ENCODE data around the gene PWP2. TPM values are rescaled to one million over a fixed set of nuclear protein-coding genes. Genes with fewer than 3 reads are reported as not detected.

The PWP2 gene
- total RNA-seq, 4 donors from 2014 or later = 5.4 to 18.3 (median 6.6) TPM

GRCh38 chr21:44074315-44074958 lies 32.8 kb upstream of the PWP2 start:
- no peak for TF ChIP-seq CTCF (IDR thresholded peaks at IDR 0.05)
- no peak for TF ChIP-seq POLR2A (IDR thresholded peaks at IDR 0.05)
- Histone ChIP-seq H3K27me3 (no peaks in the 10 kb centered on the region), H3K9me3 (no peaks in the 10 kb centered on the region), H3K27ac (no peak overlapping the region), H3K4me1 (no peaks in the 10 kb centered on the region), H3K36me3 (peaks cover 7 to 100% (median 30%) of the 10 kb centered on the region in 3 donors), H3K4me3 (no peak overlapping the region)
- intact Hi-C loops (cut with DNase I) = no loop called here
- WGBS, 2 donors = 96 to 100% methylated on average over 3 to 5 of the region's 11 CpGs
- no peak for DNase-seq

- intact Hi-C loops (cut with DNase I) = no loop called here
- H3K4me1 ChIP-seq = no peaks in the 10 kb centered on the region
- 79 to 81% methylated on average over 5 of the region's 5 CpGs for WGBS, 2 donors
- no peaks in the 10 kb centered on the region for H3K9me3 ChIP-seq
- no peak overlapping the region for H3K4me3 ChIP-seq
- TF ChIP-seq POLR2A (IDR thresholded peaks at IDR 0.05) = no peak
- TF ChIP-seq CTCF (IDR thresholded peaks at IDR 0.05) = no peak
- no peaks in the 10 kb centered on the region for H3K27me3 ChIP-seq
- peaks cover 7 to 100% (median 33%) of the 10 kb centered on the region in 3 donors for H3K36me3 ChIP-seq
- no peak overlapping the region for H3K27ac ChIP-seq
- no peak for DNase-seq
Observed at GRCh38 chr21:44076316-44076715, 30.9 kb upstream of the PWP2 start.

DNA sequence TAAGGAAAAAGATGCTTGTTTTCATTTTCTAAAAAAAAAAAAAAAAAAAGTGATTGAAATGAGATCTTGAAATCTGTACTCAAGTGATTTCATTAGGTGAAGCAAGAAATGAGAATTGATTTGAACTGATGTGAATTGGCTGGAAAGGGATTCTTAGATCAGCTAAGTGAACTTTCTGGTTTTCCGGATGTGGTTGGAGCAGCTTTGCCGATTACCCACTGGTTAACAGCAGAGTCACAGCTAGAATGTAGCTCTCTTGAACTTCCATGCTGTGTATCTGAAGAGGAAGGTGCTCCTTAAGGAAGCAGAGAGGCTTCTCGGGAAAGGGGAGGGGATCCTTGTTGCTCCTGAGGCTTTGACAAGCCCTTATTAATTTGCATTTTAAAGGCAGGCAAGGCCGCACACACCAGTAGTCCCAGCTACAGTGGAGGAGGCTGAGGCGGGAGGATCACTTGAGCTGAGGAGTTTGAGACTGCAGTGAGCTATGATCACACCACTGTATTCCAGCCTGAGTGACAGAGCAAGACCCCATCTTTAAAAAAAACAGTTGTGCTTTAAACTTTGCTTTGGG lies 28.7 kb upstream of the PWP2 start:
- H3K36me3 ChIP-seq = peaks cover 0 to 100% (median 50%) of the 10 kb centered on the region in 3 donors
- peaks cover 0 to 12% (median 6%) of the 10 kb centered on the region in 3 donors for H3K4me1 ChIP-seq

DNA sequence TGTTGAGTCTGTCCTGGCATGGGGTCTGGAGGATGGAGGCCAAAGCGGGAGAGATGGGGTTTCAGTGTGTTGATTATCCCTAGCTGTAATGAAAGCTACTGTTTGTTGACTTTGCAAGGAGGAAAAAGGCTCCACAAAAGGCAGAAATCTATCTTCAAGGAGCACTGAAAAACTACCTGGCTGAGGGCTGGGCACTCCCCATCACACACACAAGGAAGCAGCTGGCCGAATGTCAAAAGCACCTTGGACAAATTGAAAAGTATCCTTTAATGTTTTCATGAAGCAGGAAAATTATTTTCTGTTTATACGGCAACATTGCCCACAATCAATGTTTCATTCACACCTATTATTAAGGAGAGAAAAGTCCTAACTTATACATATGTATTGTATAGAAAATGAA lies 27.8 kb upstream of the PWP2 start:
- no peak for DNase-seq
- H3K27me3 ChIP-seq = no peaks in the 10 kb centered on the region
- WGBS, 2 donors = 92 to 94% methylated on average over 3 of the region's 3 CpGs
- no peak overlapping the region for H3K27ac ChIP-seq
- H3K36me3 ChIP-seq = peaks cover 0 to 100% (median 45%) of the 10 kb centered on the region in 3 donors
- intact Hi-C loops (cut with DNase I) = no loop called here
- peaks cover 0 to 22% (median 12%) of the 10 kb centered on the region in 3 donors for H3K4me1 ChIP-seq
- TF ChIP-seq CTCF (IDR thresholded peaks at IDR 0.05) (no peak), POLR2A (IDR thresholded peaks at IDR 0.05) (no peak)
- H3K4me3 ChIP-seq = no peak overlapping the region
- no peaks in the 10 kb centered on the region for H3K9me3 ChIP-seq

More for the DNA sequence above, 28.7 kb upstream of the PWP2 start:
- Histone ChIP-seq H3K9me3 (no peaks in the 10 kb centered on the region), H3K27me3 (no peaks in the 10 kb centered on the region), H3K4me3 (no peak overlapping the region), H3K27ac (no peak overlapping the region)
- no peak for DNase-seq
- TF ChIP-seq POLR2A (IDR thresholded peaks at IDR 0.05) = no peak
- TF ChIP-seq CTCF (IDR thresholded peaks at IDR 0.05) = no peak
- 86 to 89% methylated on average over 5 of the region's 5 CpGs for WGBS, 2 donors
- intact Hi-C loops (cut with DNase I) = no loop called here

DNA sequence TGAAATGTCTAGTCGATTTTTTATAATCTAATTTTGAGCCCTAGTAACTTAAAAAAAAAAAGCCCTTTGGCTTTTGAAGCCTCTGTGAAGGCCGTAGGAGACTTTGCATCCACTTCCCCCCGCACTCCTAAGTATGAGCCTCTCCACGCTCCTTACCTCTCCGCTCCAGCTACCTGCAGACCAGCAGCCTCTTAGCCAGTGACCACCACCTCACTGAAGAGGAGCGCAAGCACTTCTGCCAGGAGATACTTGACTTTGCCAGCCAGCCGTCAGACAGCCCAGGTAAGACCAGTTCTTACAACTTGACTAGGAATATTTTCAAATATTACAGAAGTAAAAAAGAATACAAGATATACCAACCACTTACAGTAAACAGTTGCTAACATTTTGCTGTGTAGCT lies 27.4 kb upstream of the PWP2 start:
- TF ChIP-seq POLR2A (IDR thresholded peaks at IDR 0.05) (no peak), CTCF (IDR thresholded peaks at IDR 0.05) (no peak)
- H3K27me3 ChIP-seq = no peaks in the 10 kb centered on the region
- peaks cover 0 to 26% (median 15%) of the 10 kb centered on the region in 3 donors for H3K4me1 ChIP-seq
- no peak for DNase-seq
- H3K9me3 ChIP-seq = no peaks in the 10 kb centered on the region
- peaks cover 0 to 100% (median 47%) of the 10 kb centered on the region in 3 donors for H3K36me3 ChIP-seq
- intact Hi-C loops (cut with DNase I) = no loop called here
- 84 to 86% methylated on average over 7 of the region's 7 CpGs for WGBS, 2 donors
- no peak overlapping the region for H3K4me3 ChIP-seq
- no peak overlapping the region for H3K27ac ChIP-seq

Data from esophagus squamous epithelium (tissue), 5 donors.